RWPE1 (cell line): ENCODE measurements around the gene PGR.

Source experiments
- CTCF ChIA-PET: fragments of 350-600 bp; sonication (Branson Sonifier 250); formaldehyde crosslinking; extraction: SDS; loops from one replicate; lab custom pipeline; 2021; lab: Yijun Ruan, JAX
- POLR2A ChIA-PET: fragments of 400-600 bp; formaldehyde crosslinking; extraction: SDS; loops from one replicate; lab custom pipeline; 2020; ENCODE audit warnings: antibody characterized with exemption; ENCODE audit not compliant: low non-redundant PET; lab: Yijun Ruan, JAX
- DNase-seq: peaks from one replicate; pipeline ENCODE4 v3.0.0; 2012; ENCODE audit warnings: low spot score
- H3K27ac ChIP-seq: fragments of 450-650 bp; 2 replicates; pipeline ENCODE4 v1.5.1; 2017
- CTCF ChIP-seq: fragments of 450-650 bp; conservative IDR thresholded peaks from 2 replicates; pipeline ENCODE4 v1.5.1; 2017; ENCODE audit warnings: low read depth, mild to moderate bottlenecking

PGR gene

DNA sequence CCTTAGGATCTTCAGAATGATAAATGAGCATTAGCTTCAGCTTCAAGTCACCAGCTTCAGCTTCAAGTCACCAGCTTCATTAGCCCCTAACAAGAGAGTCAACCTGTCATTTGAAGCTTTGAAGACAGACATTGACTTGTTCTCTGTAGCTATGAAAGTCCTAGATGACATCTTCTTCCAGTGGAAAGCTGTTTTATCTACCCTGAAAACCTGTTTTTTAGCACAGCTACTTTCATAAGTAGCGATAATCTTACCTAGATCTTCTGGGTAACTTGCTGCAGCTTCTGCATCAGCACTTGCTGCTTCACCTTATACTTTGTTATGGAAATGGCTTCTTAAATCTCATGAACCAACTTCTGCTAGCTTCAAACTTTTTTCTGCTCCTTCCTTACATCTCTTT lies 85.7 kb downstream of the PGR start:
- no peak overlapping the region for H3K27ac ChIP-seq
- no peak for TF ChIP-seq CTCF
- ChIA-PET CTCF (no interaction called here), POLR2A (no interaction called here)
- DNase-seq = no peak

DNA sequence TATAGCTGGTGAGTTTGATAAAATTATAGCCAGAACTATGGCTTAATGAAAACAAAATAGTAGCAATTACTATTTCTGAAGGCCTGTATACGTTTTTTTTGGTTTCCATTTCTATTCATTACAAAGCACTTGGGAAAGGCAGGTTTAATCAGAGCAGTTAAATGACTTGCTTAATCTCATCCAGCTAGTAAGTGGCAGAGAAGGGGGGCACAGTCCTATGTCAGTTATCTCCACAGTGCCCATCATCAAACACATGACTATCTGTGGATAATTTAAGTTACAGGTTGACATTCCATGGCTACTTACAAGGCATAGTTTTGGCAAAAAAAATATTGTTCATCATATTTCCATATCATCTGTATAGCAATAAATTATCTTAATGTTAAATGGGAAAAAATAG lies 93.7 kb downstream of the PGR start:
- POLR2A ChIA-PET = no interaction called here
- no peak for DNase-seq
- no peak overlapping the region for H3K27ac ChIP-seq
- TF ChIP-seq CTCF = no peak
- CTCF ChIA-PET = no interaction called here

DNA sequence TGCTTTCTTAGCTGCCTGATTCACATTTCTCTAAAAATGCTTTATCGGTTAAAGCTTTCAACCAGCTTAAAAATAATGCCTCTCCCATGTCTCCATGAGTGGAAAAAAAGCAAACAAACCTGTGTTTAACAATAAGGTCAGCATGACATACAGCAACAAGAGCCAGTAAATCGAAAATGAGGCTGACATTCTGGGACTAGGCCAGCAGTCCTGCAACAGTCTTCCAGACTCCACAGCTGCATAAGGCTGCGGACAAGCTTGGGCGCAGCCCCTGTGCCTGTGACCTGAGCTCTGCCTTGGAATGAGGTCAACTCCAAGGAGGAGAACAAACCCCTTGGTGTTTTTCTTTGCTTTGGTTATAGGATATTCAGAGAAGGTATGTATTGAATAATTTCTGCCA lies 95.5 kb downstream of the PGR start:
- ChIA-PET CTCF (interaction anchor here (0.6 kb wide), 1 partner anchor 14 kb away, joined by 3 read pairs; no protein-coding TSS in a partner anchor), POLR2A (no interaction called here)

DNA sequence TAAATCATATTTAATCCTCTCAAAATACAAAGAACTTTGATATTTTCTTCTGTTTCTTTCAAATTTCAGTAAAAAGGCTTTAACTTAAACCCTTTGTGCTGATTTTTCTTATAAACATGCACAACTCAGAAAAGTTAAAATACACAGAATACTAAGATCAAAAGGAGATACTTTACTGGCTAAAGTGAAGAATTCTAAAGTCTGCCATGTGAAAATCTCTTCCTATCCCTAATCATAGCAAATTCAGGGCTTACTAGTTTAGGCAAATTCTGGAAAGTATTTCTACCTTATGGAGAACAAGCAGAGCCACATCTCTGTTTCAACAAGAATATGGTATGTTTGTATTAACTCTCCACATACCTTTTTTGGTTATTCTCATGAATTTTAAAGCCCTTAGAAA lies 96.6 kb downstream of the PGR start:
- ChIA-PET POLR2A (no interaction called here), CTCF (interaction anchor here (0.6 kb wide), 1 partner anchor 48 kb away, joined by 3 read pairs; no protein-coding TSS in a partner anchor)
- no peak for TF ChIP-seq CTCF
- H3K27ac ChIP-seq = no peak overlapping the region
- DNase-seq = no peak

More for the DNA sequence above, 95.5 kb downstream of the PGR start:
- no peak for DNase-seq
- H3K27ac ChIP-seq = no peak overlapping the region
- no peak for TF ChIP-seq CTCF

DNA sequence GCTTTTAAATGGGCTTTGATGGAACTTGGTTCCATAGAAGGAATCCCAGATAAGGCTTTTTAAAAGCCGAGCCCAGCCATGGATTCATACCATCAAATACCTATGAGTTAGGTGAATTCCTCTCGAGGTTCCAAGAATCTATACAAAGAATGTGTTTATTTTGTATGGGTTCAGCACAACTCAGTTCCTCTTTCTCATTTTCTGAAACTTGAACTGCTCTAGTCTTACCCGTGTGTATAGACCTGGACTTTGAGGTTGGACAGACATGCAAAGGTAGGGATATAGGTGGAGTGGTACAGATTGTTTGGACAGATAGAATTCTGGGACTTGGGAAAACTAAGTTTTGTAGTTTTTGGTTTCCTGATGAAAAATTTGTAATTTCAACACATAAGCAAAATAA lies 97.9 kb downstream of the PGR start:
- H3K27ac ChIP-seq = no peak overlapping the region
- no peak for DNase-seq
- CTCF ChIA-PET = no interaction called here
- POLR2A ChIA-PET = no interaction called here
- TF ChIP-seq CTCF = no peak

- ChIA-PET POLR2A (no interaction called here), CTCF (no interaction called here)
- no peak for DNase-seq
- no peak for TF ChIP-seq CTCF
- no peak overlapping the region for H3K27ac ChIP-seq
Measured at GRCh38 chr11:101030692-101031091, 98.9 kb downstream of the PGR start.

DNA sequence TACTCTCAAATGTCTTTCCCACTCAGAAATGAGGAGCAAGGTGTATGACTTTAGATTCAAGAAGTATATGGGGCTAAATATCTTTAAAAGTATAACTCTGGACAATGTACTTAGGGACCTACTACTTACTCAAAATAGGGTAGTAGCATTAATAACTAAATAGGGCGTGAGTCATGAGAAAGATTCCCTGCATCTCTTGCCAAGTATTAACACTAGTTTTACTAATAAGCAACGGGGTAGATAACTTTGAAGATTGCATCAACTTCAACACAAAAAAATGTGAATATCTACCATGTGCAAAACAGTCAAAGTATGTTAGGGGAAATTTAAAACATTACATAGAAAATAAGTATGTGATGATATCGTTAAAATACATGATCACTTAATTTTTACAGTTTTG lies 99.6 kb downstream of the PGR start:
- CTCF ChIA-PET = no interaction called here
- DNase-seq = no peak
- no peak for TF ChIP-seq CTCF
- H3K27ac ChIP-seq = no peak overlapping the region
- POLR2A ChIA-PET = no interaction called here
